K562 (cell line): ENCODE results near the gene CXCL5. TPM values are rescaled to one million over a fixed set of nuclear protein-coding genes. Genes with fewer than 3 reads are reported as not detected.

Source experiments
- ATAC-seq: fragments of 200-7000 bp; cut with Tn5 transposase; 3 replicates; pipeline ENCODE4 v1.9.1; 2020; ENCODE audit warnings: moderate library complexity
- BruUV-seq: library from RNA; stranded (reverse); fragments of 400-500 nt; replicated peaks from 2 replicates; lab custom pipeline; 2021; lab: Mats Ljungman, UMichigan
- CTCF ChIA-PET: fragments of 300-600 bp; formaldehyde crosslinking; extraction: SDS; loops from one replicate; lab custom pipeline; 2021; ENCODE audit warnings: low intra/inter-chr PET ratio; lab: Yijun Ruan, JAX
- POLR2A ChIA-PET: fragments of 300-600, 350-650 bp; sonication (Branson Sonifier 250); formaldehyde crosslinking; extraction: SDS; loops from one replicate; lab custom pipeline; 2021; ENCODE audit warnings: antibody characterized with exemption, inconsistent platforms; lab: Yijun Ruan, JAX
- DNase-seq, 4 experiments: peaks; one replicate each; pipeline versions ENCODE4 v3.0.0 to v3.0.0-alpha.2; 2011 to 2018; ENCODE audit warnings: low spot score in 3 of 4, mixed read lengths in 3 of 4; ENCODE audit errors: extremely low read depth in 1 of 4
- FAIRE-seq: peaks from 2 replicates; lab custom pipeline; 2011; peaks lifted over from hg19 to GRCh38; lab: Jason Lieb, UNC
- H2AFZ ChIP-seq: 2 replicates; pipeline ENCODE4 v1.6.0; 2011; ENCODE audit warnings: low read depth, low read length, control low read depth, inconsistent platforms
- H3K27ac ChIP-seq: fragments of 200-600 bp; 3 replicates; pipeline ENCODE4 v1.8.0; 2011; ENCODE audit warnings: low read depth, mild to moderate bottlenecking, control low read depth, inconsistent platforms, low read length, moderate library complexity, mixed read lengths; ENCODE audit errors: extremely low read depth
- H3K27me3 ChIP-seq, 2 experiments: fragments of 300-600 bp in 1 of 2; 2 replicates in 1 of 2; 3 replicates in 1 of 2; pipeline versions ENCODE4 v1.6.0 to v1.8.0; 2011; ENCODE audit warnings: inconsistent platforms in 2 of 2, low read length in 2 of 2, mild to moderate bottlenecking in 1 of 2, mixed read lengths in 1 of 2, moderate library complexity in 1 of 2; ENCODE audit not compliant: control insufficient read depth in 2 of 2, insufficient read depth in 2 of 2
- H3K36me3 ChIP-seq: fragments of 300-600 bp; 3 replicates; pipeline ENCODE4 v1.8.0; 2011; ENCODE audit warnings: mild to moderate bottlenecking, low read length, inconsistent platforms; ENCODE audit not compliant: control insufficient read depth, insufficient read depth
- H3K4me1 ChIP-seq, 2 experiments: fragments of 200-600 bp in 1 of 2; replicated peaks in 1 of 2; 2 replicates in 1 of 2; 3 replicates in 1 of 2; pipeline versions ENCODE4 v1.5.1 to v1.8.0; 2011; ENCODE audit warnings: inconsistent platforms in 2 of 2, low read length in 2 of 2, mild to moderate bottlenecking in 1 of 2, mixed read lengths in 1 of 2, moderate library complexity in 1 of 2; ENCODE audit not compliant: control insufficient read depth in 2 of 2, insufficient read depth in 2 of 2
- H3K4me2 ChIP-seq: 2 replicates; pipeline ENCODE4 v1.6.1; 2011; ENCODE audit warnings: low read length, control low read depth, inconsistent platforms, mixed read lengths; ENCODE audit not compliant: insufficient read depth
- H3K4me3 ChIP-seq: fragments of 200-600 bp; sonication (generic), shearing (Covaris generic); 2 replicates; pipeline ENCODE4 v1.5.1; 2016; ENCODE audit warnings: control low read depth, inconsistent platforms
- H3K79me2 ChIP-seq: fragments of 200-600 bp; 3 replicates; pipeline ENCODE4 v1.8.0; 2011; ENCODE audit warnings: low read length, inconsistent platforms; ENCODE audit not compliant: control insufficient read depth, insufficient read depth
- H3K9ac ChIP-seq, 2 experiments: 2 replicates each; pipeline versions ENCODE4 v1.6.0 to v1.6.1; 2011; ENCODE audit warnings: low read depth in 2 of 2, low read length in 2 of 2, control low read depth in 1 of 2, inconsistent platforms in 1 of 2, mild to moderate bottlenecking in 1 of 2, mixed read lengths in 1 of 2; ENCODE audit not compliant: insufficient read depth in 1 of 2
- H3K9me1 ChIP-seq: one replicate; pipeline ENCODE4 v1.6.0; 2011; ENCODE audit warnings: inconsistent platforms, mild to moderate bottlenecking, low read length, moderate library complexity; ENCODE audit not compliant: control insufficient read depth, insufficient read depth
- H3K9me3 ChIP-seq: replicated peaks from 2 replicates; pipeline ENCODE4 v1.5.1; 2011; ENCODE audit warnings: low read depth, low read length, inconsistent platforms; ENCODE audit not compliant: control insufficient read depth, insufficient read depth
- H4K20me1 ChIP-seq: replicated peaks from 2 replicates; pipeline ENCODE4 v1.6.1; 2011; ENCODE audit warnings: low read length, inconsistent platforms, mixed read lengths; ENCODE audit not compliant: control insufficient read depth, insufficient read depth
- CBX2 ChIP-seq: fragments of 200-600 bp; sonication (generic); IDR thresholded peaks from one replicate; pipeline ENCODE4 v1.6.1; 2012; ENCODE audit warnings: mild to moderate bottlenecking, low read length, inconsistent platforms; ENCODE audit not compliant: insufficient read depth, poor library complexity, severe bottlenecking
- CREBBP ChIP-seq: IDR thresholded peaks from one replicate; pipeline ENCODE4 v1.6.1; 2012; ENCODE audit warnings: low read depth, mild to moderate bottlenecking, control low read depth, inconsistent platforms, low read length
- LCOR ChIP-seq: sonication (generic); formaldehyde crosslinking; IDR thresholded peaks from 2 replicates; pipeline ENCODE4 v1.8.0; 2022; ENCODE audit warnings: mild to moderate bottlenecking, missing genetic modification reagents
- RBM15 ChIP-seq: fragments of 200-400 bp; formaldehyde crosslinking; IDR thresholded peaks from 2 replicates; pipeline ENCODE4 v1.6.1; 2018; ENCODE audit warnings: mild to moderate bottlenecking, low read length, moderate library complexity; ENCODE audit not compliant: insufficient read depth
- RFX5 ChIP-seq: IDR thresholded peaks from 2 replicates; pipeline ENCODE4 v1.6.1; 2011; ENCODE audit warnings: low read depth, mild to moderate bottlenecking, improper control_type of control experiment, low read length
- RUNX1 ChIP-seq: sonication (generic); IDR thresholded peaks from 2 replicates; pipeline ENCODE4 v1.6.1; 2016; ENCODE audit warnings: antibody characterized with exemption, low read depth
- SP1 ChIP-seq: sonication (generic); formaldehyde crosslinking; IDR thresholded peaks from 2 replicates; pipeline ENCODE4 v1.8.1; 2022; ENCODE audit warnings: mild to moderate bottlenecking, missing genetic modification reagents
- TCFL5 ChIP-seq: fragments of 250-450 bp; sonication (Bioruptor Pico); conservative IDR thresholded peaks from 2 replicates; pipeline ENCODE4 v1.6.1; 2021; ENCODE audit warnings: mild to moderate bottlenecking, moderate library complexity, matching md5 sums
- TEAD2 ChIP-seq: fragments of 450-650 bp; IDR thresholded peaks from 2 replicates; pipeline ENCODE4 v1.6.1; 2016; ENCODE audit warnings: missing genetic modification characterization, control low read depth, missing compliant biosample characterization
- ZC3H4 ChIP-seq: sonication (generic); formaldehyde crosslinking; IDR thresholded peaks from 2 replicates; pipeline ENCODE4 v1.9.0; 2021; ENCODE audit warnings: missing genetic modification reagents, borderline replicate concordance
- ZNF212 ChIP-seq: fragments of 450-650 bp; formaldehyde crosslinking; IDR thresholded peaks from 2 replicates; pipeline ENCODE4 v1.4.0; 2020; ENCODE audit warnings: mild to moderate bottlenecking
- ZNF354B ChIP-seq: fragments of 250-450 bp; sonication (Bioruptor Pico); IDR thresholded peaks from 2 replicates; pipeline ENCODE4 v1.4.0; 2020
- ZNF445 ChIP-seq: fragments of 250-450 bp; sonication (Bioruptor Pico); IDR thresholded peaks from 2 replicates; pipeline ENCODE4 v1.4.0; 2020; ENCODE audit warnings: low read depth, mild to moderate bottlenecking, moderate library complexity
- ZNF696 ChIP-seq: fragments of 250-450 bp; sonication (Bioruptor Pico); conservative IDR thresholded peaks from 2 replicates; pipeline ENCODE4 v1.4.0; 2020; ENCODE audit warnings: mild to moderate bottlenecking, moderate library complexity
- WGBS: fragments of 100-300 bp; shearing (Covaris generic); methylation state at CpG from one replicate; pipeline ENCODE4 v1.1.6; 2016; ENCODE audit warnings: low coverage, mixed read lengths; ENCODE audit not compliant: insufficient coverage; ENCODE audit errors: missing lambda C conversion rate; 5-methylcytosine and 5-hydroxymethylcytosine counted together
- in situ Hi-C: fragments of 300-500 bp; cut with MboI; formaldehyde crosslinking; loops from 4 replicates; pipeline ENCODE4 v1.15.0; 2018; ENCODE audit warnings: inconsistent platforms, mixed read lengths
- intact Hi-C: fragments of 100-400 bp; cut with micrococcal nuclease; formaldehyde crosslinking; loops from 2 replicates; pipeline ENCODE4 v1.14.2; 2022
- polyA plus RNA-seq, 8 experiments: library from polyadenylated mRNA; depleted of rRNA in 4 of 8; stranded (reverse) in 5 of 8; unstranded in 3 of 8; fragments of >200 nt; fragmentation: Nextera tagmentation in 2 of 8; fragmentation: Illumina TruSeq in 1 of 8; extraction: Ambion mirVana in 2 of 8; extraction: Trizol in 1 of 8; gene quantifications; 2 replicates each; pipeline versions ENCODE4 v1.2.1 to v1.2.3, GENCODE V29; 2011 to 2014; ENCODE audit warnings: inconsistent platforms in 1 of 8, missing spikeins in 1 of 8
- total RNA-seq, 7 experiments: library from RNA; depleted of rRNA in 6 of 7; stranded (reverse); fragments of >200 nt in 6 of 7; fragmentation: Illumina TruSeq in 2 of 7; extraction: Trizol in 2 of 7; gene quantifications; 2 replicates each; pipeline versions ENCODE4 v1.2.1 to v1.2.3, GENCODE V29; 2011 to 2021; ENCODE audit warnings: low replicate concordance in 1 of 7
- TF ChIP-seq, protein P1 (sequence below): fragments of 200-800 bp; sonication (Bioruptor generic); IDR thresholded peaks from 2 replicates; pipeline ENCODE4 v1.6.1; 2017; ENCODE audit warnings: missing genetic modification characterization, missing compliant biosample characterization

Gene CXCL5
- total and polyA plus RNA-seq, 9 of the 15 experiments (the other 6 are each of a cell fraction or from before 2014, with no cell fraction given): not detected

DNA sequence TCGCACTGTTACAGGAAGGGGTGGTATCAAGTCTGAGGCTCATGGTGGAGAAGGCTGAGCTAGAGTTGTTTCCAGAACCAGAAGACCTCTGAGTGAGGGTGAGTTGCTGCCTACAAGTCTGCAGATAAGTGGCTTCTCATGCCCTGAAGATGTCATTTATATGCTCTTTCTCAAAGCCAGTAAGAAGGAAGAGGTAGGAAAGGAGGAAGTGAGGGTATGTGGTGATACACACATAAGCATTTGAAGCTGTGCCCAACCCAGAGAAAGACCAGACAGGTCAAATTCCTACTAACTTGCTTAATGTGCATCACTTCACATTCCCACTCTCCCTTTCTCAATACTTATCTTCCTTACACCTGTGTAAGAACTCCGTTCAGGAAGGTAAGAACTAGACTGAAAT lies 10.4 kb downstream of the CXCL5 start, which contains the start of gene PPBP:
PPBP (minus strand) TSS at position 130 of the 400 bp plus-strand sequence; CDS start at position 43, 87 bp downstream.
- Histone ChIP-seq H3K9ac (no peak within 1 kb of the TSS), H3K9me1 (no peaks in the 10 kb centered on the region), H3K27me3 (no peaks in the 10 kb centered on the region), H3K4me3 (no peak within 1 kb of the TSS), H3K4me1 (peaks cover 0 to 14% of the 10 kb centered on the region in 2 experiments; a peak in 2 of 5 replicates), H3K79me2 (no peaks in the 10 kb centered on the region), H2AFZ (peak within 1 kb of the TSS; percentile 64), H3K36me3 (no peaks in the 10 kb centered on the region), H3K4me2 (no peak within 1 kb of the TSS), H4K20me1 (no peaks in the 10 kb centered on the region), H3K9me3 (no peaks in the 10 kb centered on the region), H3K27ac (no peak within 1 kb of the TSS)
- TF ChIP-seq, protein P1, sequence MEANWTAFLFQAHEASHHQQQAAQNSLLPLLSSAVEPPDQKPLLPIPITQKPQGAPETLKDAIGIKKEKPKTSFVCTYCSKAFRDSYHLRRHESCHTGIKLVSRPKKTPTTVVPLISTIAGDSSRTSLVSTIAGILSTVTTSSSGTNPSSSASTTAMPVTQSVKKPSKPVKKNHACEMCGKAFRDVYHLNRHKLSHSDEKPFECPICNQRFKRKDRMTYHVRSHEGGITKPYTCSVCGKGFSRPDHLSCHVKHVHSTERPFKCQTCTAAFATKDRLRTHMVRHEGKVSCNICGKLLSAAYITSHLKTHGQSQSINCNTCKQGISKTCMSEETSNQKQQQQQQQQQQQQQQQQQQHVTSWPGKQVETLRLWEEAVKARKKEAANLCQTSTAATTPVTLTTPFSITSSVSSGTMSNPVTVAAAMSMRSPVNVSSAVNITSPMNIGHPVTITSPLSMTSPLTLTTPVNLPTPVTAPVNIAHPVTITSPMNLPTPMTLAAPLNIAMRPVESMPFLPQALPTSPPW (CRISPR knock-in tag): no peak
- ChIA-PET CTCF (no interaction called here), POLR2A (no interaction called here)
- ATAC-seq (peak; percentile 18; the same call in 2 of the 3 replicates), DNase-seq (no peak), FAIRE-seq (no peak)
- intact Hi-C loops: no loop called here
- no TSS peak for BruUV-seq
- 60% methylated on average over 2 of the region's 2 CpGs for whole genome bisulfite sequencing
- in situ Hi-C loops: no loop called here

DNA sequence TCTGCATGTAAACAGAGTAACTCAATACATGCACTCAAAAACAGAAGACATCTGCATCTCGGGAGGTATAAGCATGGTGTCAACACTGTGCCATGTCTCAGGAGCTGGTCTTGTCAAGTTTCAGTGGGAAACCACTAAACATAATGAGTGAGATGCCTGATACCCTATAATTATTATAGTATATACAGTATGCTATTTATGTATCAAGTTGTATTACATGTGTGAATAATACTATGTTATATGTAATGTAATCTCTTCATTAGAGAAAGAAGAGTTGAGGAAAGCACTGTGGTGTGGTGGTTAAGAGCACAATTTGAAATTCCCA lies 13.0 kb downstream of the CXCL5 start:
- Histone ChIP-seq H3K4me3 (no peak overlapping the region), H4K20me1 (no peaks in the 10 kb centered on the region), H3K79me2 (no peaks in the 10 kb centered on the region), H3K4me2 (no peak overlapping the region), H3K36me3 (no peaks in the 10 kb centered on the region), H3K4me1 (peaks cover 5 to 9% of the 10 kb centered on the region in 2 experiments; a peak in 3 of 5 replicates), H3K9me1 (no peaks in the 10 kb centered on the region), H2AFZ (0 out of 2 replicates have a peak overlapping the region, but pooled peaks have one; percentile 7), H3K9me3 (no peaks in the 10 kb centered on the region), H3K27me3 (no peaks in the 10 kb centered on the region), H3K27ac (no peak overlapping the region), H3K9ac (no peak overlapping the region)
- BruUV-seq: no TSS peak
- DNase-seq (no peak), ATAC-seq (no peak), FAIRE-seq (no peak)
- in situ Hi-C loops: no loop called here
- ChIA-PET CTCF (interaction anchor here (0.6 kb wide), 1 partner anchor 35 kb away, joined by 4 read pairs; no protein-coding TSS in a partner anchor), POLR2A (no interaction called here)
- TF ChIP-seq ZNF696 (CRISPR knock-in tag): no peak
- TF ChIP-seq CBX2: no peak
- TF ChIP-seq TCFL5: no peak
- no peak for TF ChIP-seq ZNF354B (CRISPR knock-in tag)
- no peak for TF ChIP-seq SP1 (CRISPR knock-in tag)
- no peak for TF ChIP-seq ZNF445 (CRISPR knock-in tag)
- no peak for TF ChIP-seq RBM15
- TF ChIP-seq ZNF212 (CRISPR knock-in tag): no peak
- TF ChIP-seq RFX5: no peak
- no peak for TF ChIP-seq ZC3H4 (CRISPR knock-in tag)
- TF ChIP-seq CREBBP: no peak
- no peak for TF ChIP-seq LCOR
- no peak for TF ChIP-seq TEAD2
- no peak for TF ChIP-seq RUNX1
- intact Hi-C loops: no loop called here
- 38% methylated on average over 1 of the region's 1 CpG for WGBS
